GM12878 (cell line): ENCODE results near the gene CHN1. TPM values are rescaled to one million over a fixed set of nuclear protein-coding genes. Genes with fewer than 3 reads are reported as not detected.

ENCODE experiments used
- ATAC-seq: fragments of 200-7000 bp; cut with Tn5 transposase; 3 replicates; pipeline ENCODE4 v1.9.1; 2020; ENCODE audit warnings: mild to moderate bottlenecking, moderate library complexity
- BruUV-seq: library from RNA; stranded (reverse); fragments of 400-500 nt; replicated peaks from 2 replicates; lab custom pipeline; 2021; lab: Mats Ljungman, UMichigan
- CTCF ChIA-PET: fragments of 300-600 bp; sonication (Branson Sonifier 250); formaldehyde crosslinking; extraction: SDS; loops from one replicate; lab custom pipeline; 2021; ENCODE audit warnings: inconsistent platforms; lab: Yijun Ruan, JAX
- POLR2A ChIA-PET: fragments of 350-600 bp; formaldehyde crosslinking; extraction: SDS; loops from one replicate; lab custom pipeline; 2021; ENCODE audit warnings: inconsistent platforms; lab: Charles Lee
- RAD21 ChIA-PET: fragments of 300-600 bp; sonication (Branson Sonifier 250); formaldehyde crosslinking; loops from one replicate; lab custom pipeline; 2023; ENCODE audit warnings: antibody characterized with exemption; ENCODE audit not compliant: unreplicated experiment; lab: Charles Lee
- SMC1A ChIA-PET: fragments of 300-600 bp; sonication (Branson Sonifier 250); formaldehyde crosslinking; loops from one replicate; lab custom pipeline; 2023; ENCODE audit not compliant: unreplicated experiment, uncharacterized antibody; lab: Charles Lee
- DNase-seq: peaks from one replicate; pipeline ENCODE4 v3.0.0-alpha.2; 2011; ENCODE audit warnings: low read depth, low spot score
- FAIRE-seq: peaks from 3 replicates; lab custom pipeline; 2011; peaks lifted over from hg19 to GRCh38; lab: Jason Lieb, UNC
- H2AFZ ChIP-seq: 2 replicates; pipeline ENCODE4 v1.6.0; 2011; ENCODE audit warnings: low read depth, low read length, control low read depth; ENCODE audit not compliant: control insufficient read depth
- H3K27ac ChIP-seq: 2 replicates; pipeline ENCODE4 v1.5.1; 2011; ENCODE audit warnings: control low read depth; ENCODE audit not compliant: control insufficient read depth, insufficient read depth
- H3K27me3 ChIP-seq, 2 experiments: replicated peaks in 1 of 2; 2 replicates each; pipeline versions ENCODE4 v1.6.0 to v1.6.1; 2011; ENCODE audit warnings: low read length in 1 of 2; ENCODE audit not compliant: control insufficient read depth in 2 of 2, insufficient read depth in 2 of 2
- H3K36me3 ChIP-seq, 2 experiments: 2 replicates each; pipeline ENCODE4 v1.5.1; 2011; ENCODE audit warnings: low read length in 1 of 2; ENCODE audit not compliant: control insufficient read depth in 2 of 2, insufficient read depth in 2 of 2
- H3K4me1 ChIP-seq: 2 replicates; pipeline ENCODE4 v1.6.1; 2011; ENCODE audit warnings: mild to moderate bottlenecking, low read length, moderate library complexity, mixed read lengths; ENCODE audit not compliant: control insufficient read depth, insufficient read depth
- H3K4me2 ChIP-seq: 2 replicates; pipeline ENCODE4 v1.6.0; 2011; ENCODE audit warnings: control low read depth; ENCODE audit not compliant: control insufficient read depth, insufficient read depth
- H3K4me3 ChIP-seq: fragments of 200-600 bp; sonication (generic); 2 replicates; pipeline ENCODE4 v1.5.1; 2016
- H3K79me2 ChIP-seq: 2 replicates; pipeline ENCODE4 v1.6.0; 2011; ENCODE audit warnings: low read length; ENCODE audit not compliant: control insufficient read depth, insufficient read depth
- H3K9ac ChIP-seq: 2 replicates; pipeline ENCODE4 v1.8.0; 2011; ENCODE audit warnings: low read length, control low read depth, mixed read lengths; ENCODE audit not compliant: control insufficient read depth, insufficient read depth
- H3K9me3 ChIP-seq: replicated peaks from 3 replicates; pipeline ENCODE4 v1.5.1; 2011; ENCODE audit warnings: mild to moderate bottlenecking, low read length; ENCODE audit not compliant: control insufficient read depth, insufficient read depth
- H4K20me1 ChIP-seq: 2 replicates; pipeline ENCODE4 v1.6.0; 2011; ENCODE audit not compliant: control insufficient read depth, insufficient read depth
- BRCA1 ChIP-seq: IDR thresholded peaks from 2 replicates; pipeline ENCODE4 v1.6.1; 2011; ENCODE audit warnings: low read depth, low read length, improper control_type of control experiment
- NBN ChIP-seq: fragments of 450-650 bp; IDR thresholded peaks from 2 replicates; pipeline ENCODE4 v1.6.1; 2016
- RELA ChIP-seq: fragments of 450-650 bp; IDR thresholded peaks from 2 replicates; pipeline ENCODE4 v1.8.0; 2014; ENCODE audit warnings: borderline replicate concordance; ENCODE audit not compliant: partially characterized antibody
- REST ChIP-seq: IDR thresholded peaks from 2 replicates; pipeline ENCODE4 v1.6.1; 2012; ENCODE audit warnings: mild to moderate bottlenecking, low read depth, low read length
- SUPT20H ChIP-seq: IDR thresholded peaks from 2 replicates; pipeline ENCODE4 v1.6.1; 2011; ENCODE audit warnings: low read depth, mild to moderate bottlenecking, low read length, moderate library complexity, borderline replicate concordance; ENCODE audit not compliant: control insufficient read depth
- ZZZ3 ChIP-seq: IDR thresholded peaks from 2 replicates; pipeline ENCODE4 v1.6.1; 2011; ENCODE audit warnings: low read depth; ENCODE audit not compliant: control insufficient read depth, insufficient read length
- WGBS: methylation state at CpG from one replicate; pipeline ENCODE4 v1.1.6; 2016; ENCODE audit warnings: low lambda C conversion rate; ENCODE audit not compliant: insufficient replicate concordance, insufficient coverage; ENCODE audit errors: missing lambda C conversion rate; 5-methylcytosine and 5-hydroxymethylcytosine counted together
- in situ Hi-C: fragments of 300-500 bp; cut with MboI; formaldehyde crosslinking; loops from 9 replicates; pipeline ENCODE4 v1.14.3; 2018; ENCODE audit warnings: mixed read lengths
- intact Hi-C: fragments of 100-400 bp; cut with micrococcal nuclease; formaldehyde crosslinking; loops from one replicate; pipeline ENCODE4 v1.14.2; 2022; ENCODE audit not compliant: unreplicated experiment
- polyA plus RNA-seq, 11 experiments: library from polyadenylated mRNA; depleted of rRNA in 4 of 11; unstranded in 6 of 11; stranded (reverse) in 5 of 11; fragments of >200 nt; fragmentation: Nextera tagmentation in 4 of 11; fragmentation: Illumina TruSeq in 1 of 11; extraction: Ambion mirVana in 4 of 11; extraction: Trizol in 1 of 11; gene quantifications; 1 replicate in 1 of 11; 2 replicates in 10 of 11; pipeline versions ENCODE4 v1.2.1 to v1.2.3, GENCODE V29; 2011 to 2016; ENCODE audit warnings: inconsistent platforms in 2 of 11, missing spikeins in 2 of 11, low read depth in 1 of 11
- total RNA-seq, 4 experiments: library from RNA; depleted of rRNA in 3 of 4; stranded (reverse); fragments of >200 nt in 3 of 4; fragmentation: Illumina TruSeq in 1 of 4; extraction: Trizol in 1 of 4; gene quantifications; 2 replicates each; pipeline versions ENCODE4 v1.2.1 to v1.2.3, GENCODE V29; 2013 to 2021

Gene CHN1
- total and polyA plus RNA-seq, 10 of the 15 experiments (the other 5 are each of a cell fraction or from before 2014, with no cell fraction given): 0.18 to 0.92 (median 0.53) TPM; not detected in 1

- intact Hi-C loops: no loop called here
- ChIA-PET SMC1A (no interaction called here), POLR2A (interaction anchor here (0.6 kb wide), 1 partner anchor 242 kb away, joined by 3 read pairs; no protein-coding TSS in a partner anchor), RAD21 (no interaction called here), CTCF (no interaction called here)
- in situ Hi-C loops: no loop called here
- WGBS: 30% methylated on average over 3 of the region's 3 CpGs
- Histone ChIP-seq H3K79me2 (no peaks in the 10 kb centered on the region), H2AFZ (no peak overlapping the region), H4K20me1 (no peaks in the 10 kb centered on the region), H3K36me3 (no peaks in the 10 kb centered on the region), H3K4me2 (no peak overlapping the region), H3K27me3 (no peaks in the 10 kb centered on the region), H3K9ac (no peak overlapping the region), H3K4me1 (no peaks in the 10 kb centered on the region), H3K9me3 (no peaks in the 10 kb centered on the region), H3K27ac (no peak overlapping the region), H3K4me3 (no peak overlapping the region)
- DNase-seq: no peak
- no peak for ATAC-seq
- no peak for FAIRE-seq
- no TSS peak for BruUV-seq
- no peak for TF ChIP-seq RELA
- no peak for TF ChIP-seq SUPT20H
Observed at GRCh38 chr2:174997110-174997509, 8.1 kb downstream of the CHN1 start.

DNA sequence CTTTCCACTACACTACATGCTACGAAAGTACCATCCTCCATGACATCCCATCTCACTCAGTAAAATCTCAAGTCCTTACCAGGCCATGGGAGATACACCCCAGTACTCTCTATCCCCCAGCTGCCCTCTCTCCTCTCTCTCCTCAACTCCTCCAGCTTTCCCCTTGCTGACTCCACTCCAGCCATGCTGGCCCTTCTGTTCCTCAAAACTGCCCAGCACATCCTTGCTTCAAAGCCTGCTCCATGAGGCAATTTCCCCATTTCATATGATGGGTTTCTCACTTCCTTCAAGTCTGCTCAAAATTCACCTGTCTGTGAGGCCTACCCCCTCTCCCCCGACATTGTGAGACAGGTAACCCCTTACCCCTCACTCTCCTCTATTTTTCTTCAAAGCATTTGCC, 8.6 kb downstream of the CHN1 start:
- H2AFZ ChIP-seq: no peak overlapping the region
- H3K9ac ChIP-seq: no peak overlapping the region
- POLR2A ChIA-PET: no interaction called here
- no peak overlapping the region for H3K4me2 ChIP-seq
- H3K4me1 ChIP-seq: no peaks in the 10 kb centered on the region
- in situ Hi-C loops: no loop called here
- H4K20me1 ChIP-seq: no peaks in the 10 kb centered on the region
- H3K36me3 ChIP-seq: no peaks in the 10 kb centered on the region
- TF ChIP-seq NBN: no peak
- TF ChIP-seq REST: no peak
- TF ChIP-seq BRCA1: no peak
- TF ChIP-seq ZZZ3: no peak
- TF ChIP-seq, all 136 proteins: peak for 0
- no peak overlapping the region for H3K27ac ChIP-seq
- BruUV-seq: no TSS peak
- intact Hi-C loops: no loop called here
- H3K79me2 ChIP-seq: no peaks in the 10 kb centered on the region
- DNase-seq (no peak), ATAC-seq (no peak), FAIRE-seq (no peak)
- H3K4me3 ChIP-seq: no peak overlapping the region
- RAD21 ChIA-PET: no interaction called here
- SMC1A ChIA-PET: interaction anchor here (0.6 to 1.0 kb wide), 2 partner anchors 12 to 195 kb away, joined by 3 read pairs; no protein-coding TSS in a partner anchor
- CTCF ChIA-PET: no interaction called here
- WGBS: 43% methylated on average over 2 of the region's 2 CpGs
- H3K27me3 ChIP-seq: no peaks in the 10 kb centered on the region
- H3K9me3 ChIP-seq: no peaks in the 10 kb centered on the region
